Fibroblast of lung (primary cell): Measurements from ENCODE around the gene DHPS.

Source experiments
- CTCF ChIP-seq, 2 donors: IDR thresholded peaks in 1 of 2; conservative IDR thresholded peaks in 1 of 2; 1 replicate in 1 of 2; 2 replicates in 1 of 2; pipeline ENCODE4 v1.5.1; 2011 to 2012; ENCODE audit warnings: low read length in 2 of 2, control low read depth in 1 of 2, inconsistent platforms in 1 of 2, low read depth in 1 of 2, mild to moderate bottlenecking in 1 of 2
- EZH2 ChIP-seq: IDR thresholded peaks from 2 replicates; pipeline ENCODE4 v1.5.1; 2012; ENCODE audit warnings: low read length, control low read depth, mild to moderate bottlenecking; ENCODE audit errors: missing control alignments

DNA sequence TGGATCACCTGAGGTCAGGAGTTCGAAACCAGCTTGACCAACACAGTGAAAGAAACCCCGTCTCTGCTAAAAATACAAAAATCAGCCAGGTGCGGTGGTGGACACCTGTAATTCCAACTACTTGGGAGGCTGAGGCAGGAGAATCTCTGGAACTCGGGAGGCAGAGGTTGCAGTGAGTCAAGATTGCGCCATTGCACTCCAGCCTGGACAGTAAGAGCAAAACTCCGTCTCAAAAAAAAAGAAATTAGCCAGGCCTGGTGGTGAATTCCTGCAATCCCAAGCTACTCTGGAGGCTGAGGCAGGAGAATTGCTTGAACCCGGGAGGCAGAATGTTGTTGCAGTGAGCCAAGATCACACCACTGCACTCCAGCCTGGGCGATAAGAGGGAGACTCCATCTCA lies 27.0 kb upstream of the DHPS start:
- no peak for TF ChIP-seq CTCF (conservative IDR thresholded peaks at IDR 0.05 in 1 of 2, IDR thresholded peaks at IDR 0.05 in 1 of 2; ENCODE audit: low read depth in 1 of 2, low read length in 2 of 2)
- TF ChIP-seq EZH2: no peak
